GM18868 (cell line): ENCODE data around the gene BTN2A1.
A peak's percentile ranks its signal among the peaks of the same experiment; 100 is the strongest.
"Not testable (repeated sequence)": the region's sequence is repeated elsewhere in the genome, so short reads cannot be mapped to it uniquely, and the experiment has no call there.

Experiments
- ATAC-seq: cut with Tn5 transposase; IDR thresholded peaks from one replicate; pipeline ENCODE4 v1.9.1; 2021; ENCODE audit warnings: mild to moderate bottlenecking, moderate library complexity; ENCODE audit not compliant: unreplicated experiment

BTN2A1 gene

GRCh38 chr6:26457806-26458688 lies at the start of gene BTN2A1:
TSS of gene BTN2A1 (plus strand) at chr6:26457955. CDS start at chr6:26458637, 682 bp downstream.
- peak; percentile 98 for ATAC-seq

GRCh38 chr6:26408828-26409730 lies 48.7 kb upstream of the BTN2A1 start:
- ATAC-seq, result no peak

GRCh38 chr6:26411751-26412150 lies 46.0 kb upstream of the BTN2A1 start:
- ATAC-seq, result no peak

GRCh38 chr6:26412228-26412627 lies 45.5 kb upstream of the BTN2A1 start:
- ATAC-seq, result no peak

GRCh38 chr6:26412954-26413353 lies 44.8 kb upstream of the BTN2A1 start:
- no peak for ATAC-seq

- ATAC-seq, result no peak
Observed at GRCh38 chr6:26414281-26414680, 43.5 kb upstream of the BTN2A1 start.

- no peak for ATAC-seq
Observed at GRCh38 chr6:26415036-26415614, 42.6 kb upstream of the BTN2A1 start.

GRCh38 chr6:26415791-26416190 lies 42.0 kb upstream of the BTN2A1 start:
- ATAC-seq, result no peak

GRCh38 chr6:26416288-26416687 lies 41.5 kb upstream of the BTN2A1 start:
- ATAC-seq, result no peak

GRCh38 chr6:26418077-26418476 lies 39.7 kb upstream of the BTN2A1 start:
- not testable (repeated sequence) for ATAC-seq

GRCh38 chr6:26418795-26419194 lies 39.0 kb upstream of the BTN2A1 start:
- ATAC-seq, result not testable (repeated sequence)

GRCh38 chr6:26420688-26421171 lies 37.0 kb upstream of the BTN2A1 start:
- no peak for ATAC-seq

- ATAC-seq, result peak; percentile 94
Observed at GRCh38 chr6:26421259-26422144, 36.3 kb upstream of the BTN2A1 start.

- ATAC-seq, result no peak
Observed at GRCh38 chr6:26422329-26422728, 35.4 kb upstream of the BTN2A1 start.

GRCh38 chr6:26426691-26427450 lies 30.9 kb upstream of the BTN2A1 start:
- no peak for ATAC-seq

GRCh38 chr6:26427451-26427809 lies 30.3 kb upstream of the BTN2A1 start:
- ATAC-seq, result no peak

GRCh38 chr6:26428206-26428605 lies 29.5 kb upstream of the BTN2A1 start:
- ATAC-seq, result no peak

GRCh38 chr6:26430787-26431186 lies 27.0 kb upstream of the BTN2A1 start:
- ATAC-seq, result no peak
